ENCODE data around the gene SIX3.

DNA sequence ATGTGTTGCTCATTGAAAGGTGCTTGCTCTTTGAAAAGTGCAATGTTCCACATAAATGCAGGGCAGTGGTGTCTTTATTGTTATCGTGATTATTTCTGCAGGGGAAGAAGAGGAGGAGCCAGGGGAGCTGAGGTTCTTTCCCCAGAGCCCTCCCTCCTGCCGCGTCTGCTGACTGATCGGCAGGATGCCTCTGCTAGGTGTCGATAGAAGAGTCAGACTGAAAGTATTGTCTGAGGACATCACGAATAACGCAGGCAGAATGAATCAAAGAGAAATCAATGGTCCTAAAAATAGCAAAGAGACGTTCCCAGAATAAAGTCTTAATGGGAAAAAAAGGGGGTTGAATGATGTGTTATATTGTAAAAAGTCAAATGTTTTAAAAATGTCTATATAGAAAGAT, 47.4 kb upstream of the SIX3 start:
- no peak for TF ChIP-seq SIN3A (IDR thresholded peaks at IDR 0.05; ENCODE audit: borderline replicate concordance, low read depth, low read length)
- no peak for TF ChIP-seq CHD2 (IDR thresholded peaks at IDR 0.05; ENCODE audit: low read length, partially characterized antibody)
- TF ChIP-seq, protein P1, sequence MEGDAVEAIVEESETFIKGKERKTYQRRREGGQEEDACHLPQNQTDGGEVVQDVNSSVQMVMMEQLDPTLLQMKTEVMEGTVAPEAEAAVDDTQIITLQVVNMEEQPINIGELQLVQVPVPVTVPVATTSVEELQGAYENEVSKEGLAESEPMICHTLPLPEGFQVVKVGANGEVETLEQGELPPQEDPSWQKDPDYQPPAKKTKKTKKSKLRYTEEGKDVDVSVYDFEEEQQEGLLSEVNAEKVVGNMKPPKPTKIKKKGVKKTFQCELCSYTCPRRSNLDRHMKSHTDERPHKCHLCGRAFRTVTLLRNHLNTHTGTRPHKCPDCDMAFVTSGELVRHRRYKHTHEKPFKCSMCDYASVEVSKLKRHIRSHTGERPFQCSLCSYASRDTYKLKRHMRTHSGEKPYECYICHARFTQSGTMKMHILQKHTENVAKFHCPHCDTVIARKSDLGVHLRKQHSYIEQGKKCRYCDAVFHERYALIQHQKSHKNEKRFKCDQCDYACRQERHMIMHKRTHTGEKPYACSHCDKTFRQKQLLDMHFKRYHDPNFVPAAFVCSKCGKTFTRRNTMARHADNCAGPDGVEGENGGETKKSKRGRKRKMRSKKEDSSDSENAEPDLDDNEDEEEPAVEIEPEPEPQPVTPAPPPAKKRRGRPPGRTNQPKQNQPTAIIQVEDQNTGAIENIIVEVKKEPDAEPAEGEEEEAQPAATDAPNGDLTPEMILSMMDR (IDR thresholded peaks at IDR 0.05): no peak
- no peak for TF ChIP-seq FOXM1 (IDR thresholded peaks at IDR 0.05; ENCODE audit: low read depth)
- TF ChIP-seq EP300 (IDR thresholded peaks at IDR 0.05; ENCODE audit: borderline replicate concordance in 1 of 2, low read depth in 1 of 2, low read length in 1 of 2): no peak
- TF ChIP-seq, protein P2, sequence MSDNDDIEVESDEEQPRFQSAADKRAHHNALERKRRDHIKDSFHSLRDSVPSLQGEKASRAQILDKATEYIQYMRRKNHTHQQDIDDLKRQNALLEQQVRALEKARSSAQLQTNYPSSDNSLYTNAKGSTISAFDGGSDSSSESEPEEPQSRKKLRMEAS (IDR thresholded peaks at IDR 0.05; ENCODE audit: low read depth): no peak
- no peak for TF ChIP-seq TAF1 (IDR thresholded peaks at IDR 0.05; ENCODE audit: borderline replicate concordance, low read depth, low read length)
- TF ChIP-seq POLR2AphosphoS5 (IDR thresholded peaks at IDR 0.05; ENCODE audit: low read depth, low read length): no peak
- TF ChIP-seq GATA2 (CRISPR knock-in tag; IDR thresholded peaks at IDR 0.05): no peak
- TF ChIP-seq ELF1 (IDR thresholded peaks at IDR 0.05): no peak
- no peak for TF ChIP-seq MXI1 (IDR thresholded peaks at IDR 0.05; ENCODE audit: low read depth, low read length)
- TF ChIP-seq, protein P3, sequence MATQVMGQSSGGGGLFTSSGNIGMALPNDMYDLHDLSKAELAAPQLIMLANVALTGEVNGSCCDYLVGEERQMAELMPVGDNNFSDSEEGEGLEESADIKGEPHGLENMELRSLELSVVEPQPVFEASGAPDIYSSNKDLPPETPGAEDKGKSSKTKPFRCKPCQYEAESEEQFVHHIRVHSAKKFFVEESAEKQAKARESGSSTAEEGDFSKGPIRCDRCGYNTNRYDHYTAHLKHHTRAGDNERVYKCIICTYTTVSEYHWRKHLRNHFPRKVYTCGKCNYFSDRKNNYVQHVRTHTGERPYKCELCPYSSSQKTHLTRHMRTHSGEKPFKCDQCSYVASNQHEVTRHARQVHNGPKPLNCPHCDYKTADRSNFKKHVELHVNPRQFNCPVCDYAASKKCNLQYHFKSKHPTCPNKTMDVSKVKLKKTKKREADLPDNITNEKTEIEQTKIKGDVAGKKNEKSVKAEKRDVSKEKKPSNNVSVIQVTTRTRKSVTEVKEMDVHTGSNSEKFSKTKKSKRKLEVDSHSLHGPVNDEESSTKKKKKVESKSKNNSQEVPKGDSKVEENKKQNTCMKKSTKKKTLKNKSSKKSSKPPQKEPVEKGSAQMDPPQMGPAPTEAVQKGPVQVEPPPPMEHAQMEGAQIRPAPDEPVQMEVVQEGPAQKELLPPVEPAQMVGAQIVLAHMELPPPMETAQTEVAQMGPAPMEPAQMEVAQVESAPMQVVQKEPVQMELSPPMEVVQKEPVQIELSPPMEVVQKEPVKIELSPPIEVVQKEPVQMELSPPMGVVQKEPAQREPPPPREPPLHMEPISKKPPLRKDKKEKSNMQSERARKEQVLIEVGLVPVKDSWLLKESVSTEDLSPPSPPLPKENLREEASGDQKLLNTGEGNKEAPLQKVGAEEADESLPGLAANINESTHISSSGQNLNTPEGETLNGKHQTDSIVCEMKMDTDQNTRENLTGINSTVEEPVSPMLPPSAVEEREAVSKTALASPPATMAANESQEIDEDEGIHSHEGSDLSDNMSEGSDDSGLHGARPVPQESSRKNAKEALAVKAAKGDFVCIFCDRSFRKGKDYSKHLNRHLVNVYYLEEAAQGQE (IDR thresholded peaks at IDR 0.05; ENCODE audit: low read depth, low read length): no peak
